HG03159 (cell line): Measurements from ENCODE around the gene CERK.

Source experiments
- ATAC-seq: cut with Tn5 transposase; IDR thresholded peaks from one replicate; pipeline ENCODE4 v1.9.1; 2021; ENCODE audit warnings: mild to moderate bottlenecking, moderate library complexity; ENCODE audit not compliant: unreplicated experiment

CERK gene

DNA sequence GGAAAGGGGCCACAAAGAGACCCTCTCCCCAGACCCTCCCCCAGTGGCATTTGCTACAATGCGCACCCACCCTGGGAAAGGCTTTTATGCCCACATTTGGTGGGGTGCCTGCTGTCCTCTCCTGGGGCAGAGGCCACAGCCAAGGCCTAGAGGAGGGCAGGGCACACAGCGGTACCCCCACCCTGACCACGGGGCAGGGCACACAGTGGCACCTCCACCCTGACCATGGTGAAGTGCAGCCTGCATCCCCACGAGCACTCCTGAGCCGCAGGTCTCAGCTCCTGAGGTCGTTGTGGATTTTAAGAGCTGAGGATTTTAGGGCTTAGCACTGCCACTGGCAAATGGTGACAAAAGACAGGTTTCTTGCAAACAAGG, 34.1 kb downstream of the CERK start:
- ATAC-seq, result no peak

DNA sequence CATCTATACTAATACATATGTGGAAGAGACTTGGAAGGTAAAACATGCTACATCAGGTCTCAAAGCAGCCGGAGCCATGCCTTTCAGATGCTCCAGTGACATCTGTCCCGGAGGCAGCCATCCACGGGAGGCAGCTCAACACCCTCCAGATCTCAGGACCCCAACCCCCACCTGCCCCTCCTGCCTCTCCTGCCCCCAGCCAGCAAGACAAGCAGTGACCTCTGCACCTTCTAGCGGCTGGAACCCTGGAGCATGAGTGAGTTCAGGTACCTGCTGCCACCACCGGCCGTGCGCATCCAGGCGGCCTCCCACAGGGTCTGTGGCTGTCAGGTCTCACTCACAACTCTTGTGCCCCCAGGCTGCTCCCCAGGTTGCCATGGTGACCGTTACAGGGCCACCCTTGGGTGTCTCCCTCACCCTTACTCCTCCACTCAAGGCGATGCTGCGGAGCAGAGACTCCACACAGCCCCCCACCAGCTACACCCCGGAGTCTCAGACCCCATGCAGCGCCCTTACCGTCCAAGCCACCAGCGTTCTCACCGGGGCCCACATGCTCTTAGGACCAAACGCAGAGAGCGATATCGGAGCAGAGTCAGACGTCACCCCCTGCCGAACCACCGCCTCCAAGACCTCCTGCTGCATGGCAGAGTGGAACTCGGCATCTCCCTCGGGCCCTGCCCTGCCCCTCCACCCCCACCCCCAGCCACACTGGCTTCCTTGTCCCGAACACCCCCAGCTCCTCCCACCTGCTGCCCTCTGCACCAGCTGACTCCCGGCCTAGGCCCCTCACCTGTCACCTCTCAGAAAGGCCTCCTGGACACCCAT, 34.7 kb downstream of the CERK start:
- ATAC-seq, result no peak

DNA sequence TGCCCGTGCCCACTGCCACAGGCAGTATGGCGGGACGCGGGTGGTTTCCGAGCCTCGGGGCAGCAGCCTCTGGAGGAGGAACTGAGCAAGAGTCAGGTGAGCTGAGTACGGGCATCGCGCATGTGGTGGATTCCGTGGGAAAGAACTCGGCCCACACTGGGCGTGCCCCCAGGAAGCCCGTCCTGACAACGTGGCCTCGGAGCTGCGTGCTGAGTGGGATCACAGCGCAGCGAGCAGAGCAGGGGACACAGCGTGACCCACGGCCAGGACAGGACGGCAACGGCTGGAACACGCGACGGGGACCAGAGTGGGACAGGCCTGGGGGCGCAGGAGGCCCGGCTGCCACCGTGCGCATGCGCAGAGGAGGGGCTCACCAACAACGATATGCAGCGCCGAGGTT, 36.8 kb downstream of the CERK start:
- no peak for ATAC-seq

DNA sequence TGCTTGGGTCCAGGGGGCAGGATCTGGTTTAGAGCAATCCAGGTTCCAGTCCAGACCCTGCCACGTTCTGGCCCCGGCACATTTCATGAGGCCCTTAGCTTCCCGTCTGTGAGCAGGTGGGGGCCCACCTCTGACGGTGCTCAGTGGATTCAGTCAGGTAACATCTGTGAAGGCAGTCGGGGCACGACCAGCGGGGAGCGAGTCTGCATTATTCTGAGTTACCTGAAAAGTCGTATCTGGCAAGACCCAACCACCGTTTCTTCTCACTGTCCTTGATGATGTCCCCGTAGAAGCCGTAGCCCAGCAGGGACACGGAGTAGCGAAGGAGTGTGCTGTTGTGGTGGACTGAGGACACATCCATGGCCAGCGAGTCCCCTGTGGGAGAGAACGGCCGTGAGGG, 39.0 kb downstream of the CERK start:
- no peak for ATAC-seq

DNA sequence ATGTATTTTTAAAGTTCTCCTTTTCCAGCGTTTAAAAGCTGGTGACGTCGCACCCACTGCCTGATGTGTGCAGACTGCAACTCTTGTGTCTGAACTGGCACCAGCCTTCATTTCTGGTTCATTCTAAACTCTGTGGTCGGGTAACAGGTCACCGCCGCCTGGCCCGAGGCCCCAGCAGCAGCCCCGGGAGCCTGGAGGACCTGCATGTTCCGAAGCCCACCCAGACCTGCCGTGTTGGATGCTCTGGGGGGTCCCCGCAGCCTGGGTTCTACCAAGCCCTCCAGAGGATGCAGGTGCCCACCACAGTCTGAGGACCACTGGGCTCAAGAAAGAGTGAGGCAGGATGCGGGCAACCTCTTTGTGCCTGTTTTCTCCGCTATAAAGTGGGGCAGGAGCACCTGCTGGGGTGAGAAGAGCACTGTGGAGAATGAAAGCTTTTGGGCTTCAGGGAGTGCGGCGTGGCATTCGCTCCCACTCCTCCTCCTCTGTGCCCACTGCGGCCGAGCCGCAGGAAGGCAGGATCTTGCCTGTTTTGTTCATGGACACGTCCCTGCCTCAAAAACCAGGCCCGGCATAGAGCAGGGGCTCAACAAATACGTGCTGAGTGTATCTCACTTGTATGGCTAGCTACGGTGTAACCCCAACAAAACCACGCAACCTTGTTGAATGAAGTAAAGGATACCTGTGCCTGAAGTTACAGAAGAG, 40.1 kb downstream of the CERK start:
- ATAC-seq, result no peak

DNA sequence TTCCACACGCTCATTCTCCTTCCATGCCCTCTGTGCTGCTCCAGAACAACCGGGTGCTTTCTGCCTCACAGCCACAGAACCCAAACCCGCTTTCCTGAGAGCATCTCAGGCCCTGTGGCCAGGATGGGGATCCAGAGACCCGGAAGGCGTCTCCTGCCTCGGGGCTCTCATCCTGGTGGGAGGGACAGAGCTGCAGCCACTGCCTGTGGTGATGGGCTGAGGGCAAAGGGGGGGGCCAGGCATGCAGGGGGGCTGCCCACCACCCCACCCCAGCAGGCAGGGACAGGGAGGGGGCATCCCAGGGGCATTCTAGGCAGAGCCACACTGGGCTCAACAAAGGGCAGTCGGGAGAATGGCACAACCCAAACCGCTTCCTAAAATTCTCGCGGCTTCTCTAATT, 41.4 kb downstream of the CERK start:
- no peak for ATAC-seq

DNA sequence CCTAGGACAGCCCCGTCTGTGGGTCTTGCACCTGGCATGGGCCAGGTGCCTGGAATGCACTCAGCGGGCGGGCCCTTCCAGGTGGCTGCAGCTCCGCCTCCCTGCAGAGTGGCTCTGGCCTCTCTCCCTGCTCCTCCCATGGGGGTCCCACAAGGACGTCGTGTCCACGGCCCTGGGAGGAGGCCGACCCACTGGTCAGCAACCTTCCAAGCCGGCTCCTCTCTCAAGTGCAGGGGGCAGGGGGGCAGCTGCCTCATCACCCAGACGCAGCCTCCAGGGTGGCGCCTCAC, 41.9 kb downstream of the CERK start:
- ATAC-seq, result no peak

DNA sequence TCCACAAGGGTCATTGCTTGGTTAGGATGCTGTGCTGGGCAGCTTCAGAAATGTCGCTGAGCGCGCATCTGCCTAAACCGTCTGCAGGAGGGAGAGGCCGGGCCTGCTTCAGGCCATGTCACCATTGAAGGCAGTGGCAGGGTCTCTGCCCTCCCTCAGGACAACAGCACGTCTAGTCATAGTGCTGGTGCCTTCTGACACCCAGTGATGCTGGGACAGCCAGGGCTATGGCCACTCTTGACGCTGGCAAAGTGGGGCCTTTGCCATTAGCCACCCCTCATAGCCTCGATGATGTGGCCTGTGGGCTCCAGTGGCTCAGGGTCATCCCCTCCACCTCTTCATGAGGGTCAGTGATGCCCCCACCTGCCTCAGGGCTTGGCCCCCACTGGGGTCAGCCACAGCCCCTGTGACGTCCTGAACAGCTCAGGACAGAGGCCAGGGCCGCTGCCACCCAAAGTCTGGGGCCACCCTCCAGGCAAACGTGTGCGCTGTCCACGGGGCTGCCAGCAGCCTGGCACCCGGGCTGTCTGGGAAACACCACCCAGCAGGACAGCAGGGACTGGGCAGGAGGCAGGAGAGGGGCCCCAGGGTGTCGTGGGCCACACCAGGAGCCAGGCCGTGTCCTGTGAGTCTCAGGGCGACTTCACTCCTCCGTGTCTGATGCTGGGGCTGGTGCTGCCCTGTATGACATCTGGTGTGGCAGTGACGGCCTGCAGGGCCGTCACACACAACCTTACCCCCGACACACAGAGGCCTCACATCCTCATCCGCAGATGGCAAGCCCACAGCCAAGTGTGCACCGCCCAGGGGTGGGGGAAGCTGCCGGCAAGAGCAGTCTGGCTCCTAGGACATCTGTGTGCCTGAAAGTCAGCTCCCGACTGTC, 42.5 kb downstream of the CERK start:
- ATAC-seq, result no peak

DNA sequence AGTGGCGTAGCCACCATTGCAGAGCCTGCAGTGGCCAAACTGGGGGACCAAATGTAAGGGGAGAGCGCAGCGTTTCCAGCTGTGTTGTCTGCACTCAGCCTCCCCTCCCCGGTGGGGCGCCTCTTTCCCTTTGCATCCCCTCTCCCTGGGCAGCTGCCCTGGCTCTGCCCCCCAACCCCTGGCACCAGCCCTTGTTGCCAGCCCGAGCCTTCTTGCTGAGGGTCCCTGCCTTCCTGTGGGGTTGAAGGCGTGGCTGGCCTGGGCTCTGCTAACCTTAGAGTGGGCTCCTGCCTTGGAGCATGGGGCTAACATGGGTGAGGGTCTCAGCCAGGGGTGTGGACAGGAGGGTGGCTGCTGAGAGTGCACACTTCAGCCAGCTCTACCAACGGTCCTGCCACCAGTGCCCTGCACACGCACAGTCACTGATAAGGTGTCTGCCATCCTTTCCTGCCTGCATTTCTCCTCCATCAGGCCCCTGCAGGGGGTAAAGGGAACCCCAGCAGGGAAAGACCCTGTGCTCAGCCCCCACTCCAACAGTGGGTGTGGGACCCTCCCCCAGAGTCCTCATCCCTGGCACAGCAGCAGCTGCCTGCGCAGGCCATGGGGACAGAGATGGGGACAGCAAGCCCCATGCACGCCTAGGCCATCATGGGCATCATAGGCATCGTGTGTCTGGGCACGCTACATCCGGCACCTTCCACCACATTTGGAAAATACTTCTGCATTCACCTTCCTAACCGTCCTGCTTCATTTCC, 43.5 kb downstream of the CERK start:
- no peak for ATAC-seq

DNA sequence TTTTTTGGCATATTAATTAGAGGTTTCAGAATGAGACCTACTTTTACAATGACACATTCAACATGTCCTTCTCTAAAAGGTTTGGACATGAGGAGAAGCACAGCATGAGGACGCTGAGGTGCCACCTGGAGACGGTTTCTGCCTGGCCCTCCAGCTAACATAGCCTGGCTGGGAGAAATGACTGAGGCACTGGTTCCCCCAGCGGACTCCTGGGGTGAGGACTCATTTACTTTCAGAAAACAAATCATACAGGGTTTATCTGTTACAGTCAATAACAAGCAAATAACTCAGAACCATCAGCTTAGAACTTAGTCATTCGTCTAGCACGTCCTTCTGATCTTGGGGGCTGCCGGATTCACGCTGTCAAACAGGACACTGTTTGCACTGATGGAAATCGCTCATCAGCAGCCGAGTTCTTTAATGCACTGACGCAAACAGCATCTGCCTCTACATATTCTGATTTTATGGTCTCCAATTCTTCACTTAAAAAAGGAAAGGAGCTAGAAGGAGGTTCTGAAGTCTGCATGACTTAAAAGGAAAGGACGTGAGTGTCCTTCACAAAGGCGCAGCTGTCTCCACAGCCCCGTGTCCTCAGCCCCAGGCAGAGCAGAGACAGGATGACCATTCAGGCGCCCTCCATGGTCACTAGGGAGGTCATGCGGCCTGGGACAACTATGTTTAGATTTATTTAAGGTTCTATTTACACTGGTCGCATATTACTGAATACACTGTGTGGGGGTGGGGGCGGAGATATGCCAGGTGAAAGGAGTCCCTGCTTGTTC, 44.2 kb downstream of the CERK start:
- no peak for ATAC-seq

DNA sequence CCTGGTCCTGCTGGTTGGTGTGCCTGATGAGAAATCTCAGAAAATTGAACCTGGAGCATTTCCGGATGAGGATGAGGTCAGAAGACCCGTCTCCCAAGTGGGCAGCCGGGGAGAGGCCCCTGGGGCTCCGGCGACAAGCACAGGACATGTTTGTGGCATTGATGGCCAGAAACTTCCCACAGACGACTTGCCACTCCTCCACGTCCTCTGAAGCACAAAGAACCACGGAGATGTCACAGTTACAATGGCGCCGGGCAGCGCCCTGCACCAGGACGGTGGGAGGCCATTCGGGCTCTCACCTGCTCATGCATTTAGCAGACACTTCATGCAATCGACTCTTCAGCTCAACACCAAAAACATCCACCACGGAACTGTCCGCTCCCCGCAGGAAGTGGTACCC, 46.5 kb downstream of the CERK start:
- no peak for ATAC-seq

DNA sequence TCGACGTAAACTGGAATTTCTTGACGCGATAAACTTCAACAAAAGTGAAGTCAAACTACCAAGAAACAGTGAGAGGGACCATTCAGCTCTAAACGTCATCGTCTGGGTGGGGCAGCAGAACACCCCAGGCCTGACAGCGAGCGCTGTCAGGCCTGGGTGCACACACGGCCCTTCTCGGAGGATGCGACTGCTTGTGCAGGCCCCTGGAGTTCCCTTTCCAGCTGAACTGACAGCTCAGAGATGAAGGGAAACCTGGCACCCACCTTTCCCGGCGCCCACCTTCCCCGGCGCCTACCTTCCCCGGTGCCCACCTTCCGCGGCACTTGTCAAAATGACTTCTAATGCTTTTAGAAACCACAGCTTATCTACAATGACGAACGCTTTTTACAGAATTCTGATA, 47.9 kb downstream of the CERK start:
- no peak for ATAC-seq

DNA sequence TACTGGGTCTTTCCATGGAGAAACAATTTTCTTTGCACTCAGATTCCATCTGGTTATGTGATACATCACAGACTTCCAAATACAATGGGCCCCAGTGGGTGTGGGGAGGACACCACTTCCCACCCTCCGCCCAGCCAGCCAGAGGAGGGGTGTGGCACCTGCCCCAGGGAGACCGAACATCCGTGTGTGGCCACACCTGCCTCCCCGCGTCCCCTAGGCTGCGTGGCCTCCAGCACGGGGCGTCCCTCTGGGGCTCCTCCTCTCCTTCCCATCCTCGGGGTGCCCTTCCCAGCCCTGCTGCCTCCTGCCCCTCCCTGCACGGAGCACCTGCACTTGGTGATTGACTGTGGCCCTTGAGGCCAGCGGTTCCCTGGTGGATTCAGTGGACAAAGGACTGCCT, 49.1 kb downstream of the CERK start:
- ATAC-seq, result no peak

DNA sequence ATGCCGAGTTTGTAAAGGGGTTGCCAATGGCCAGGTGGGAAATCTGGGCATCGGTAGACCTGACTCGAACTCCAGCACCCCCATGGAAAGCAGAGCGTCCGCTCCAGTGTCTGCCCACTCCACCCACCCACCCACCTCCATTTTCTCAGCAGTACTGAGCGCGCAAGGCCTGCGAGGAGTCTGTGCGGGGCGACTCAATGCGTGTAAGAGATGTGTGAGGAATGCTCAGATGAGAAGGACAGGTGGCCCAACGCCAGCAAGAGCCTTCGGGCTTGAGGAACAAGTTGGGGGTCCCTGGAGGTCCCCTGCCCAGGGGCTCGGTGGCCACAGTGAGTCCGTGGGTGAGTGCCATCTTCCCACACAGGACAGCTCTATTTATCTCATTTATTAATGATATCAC, 50.6 kb downstream of the CERK start:
- no peak for ATAC-seq

DNA sequence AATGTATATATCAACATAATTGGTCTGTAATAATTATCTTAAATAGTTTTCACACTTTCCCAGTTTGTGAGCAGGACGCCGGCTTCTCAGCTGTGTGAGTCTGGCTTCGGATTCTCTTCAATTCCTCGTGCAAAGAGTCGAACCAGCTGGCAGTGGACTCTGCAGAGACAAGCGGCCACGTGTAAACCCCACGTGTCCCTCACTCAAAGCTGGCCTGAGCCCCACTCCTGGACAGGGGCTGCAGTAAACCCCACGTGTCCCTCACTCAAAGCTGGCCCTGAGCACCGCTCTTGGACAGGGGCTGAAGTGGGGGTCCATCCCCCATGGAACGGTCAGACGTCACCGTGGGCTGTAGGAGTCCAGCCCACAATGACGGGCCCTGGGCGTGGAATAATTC, 51.0 kb downstream of the CERK start:
- ATAC-seq, result no peak

DNA sequence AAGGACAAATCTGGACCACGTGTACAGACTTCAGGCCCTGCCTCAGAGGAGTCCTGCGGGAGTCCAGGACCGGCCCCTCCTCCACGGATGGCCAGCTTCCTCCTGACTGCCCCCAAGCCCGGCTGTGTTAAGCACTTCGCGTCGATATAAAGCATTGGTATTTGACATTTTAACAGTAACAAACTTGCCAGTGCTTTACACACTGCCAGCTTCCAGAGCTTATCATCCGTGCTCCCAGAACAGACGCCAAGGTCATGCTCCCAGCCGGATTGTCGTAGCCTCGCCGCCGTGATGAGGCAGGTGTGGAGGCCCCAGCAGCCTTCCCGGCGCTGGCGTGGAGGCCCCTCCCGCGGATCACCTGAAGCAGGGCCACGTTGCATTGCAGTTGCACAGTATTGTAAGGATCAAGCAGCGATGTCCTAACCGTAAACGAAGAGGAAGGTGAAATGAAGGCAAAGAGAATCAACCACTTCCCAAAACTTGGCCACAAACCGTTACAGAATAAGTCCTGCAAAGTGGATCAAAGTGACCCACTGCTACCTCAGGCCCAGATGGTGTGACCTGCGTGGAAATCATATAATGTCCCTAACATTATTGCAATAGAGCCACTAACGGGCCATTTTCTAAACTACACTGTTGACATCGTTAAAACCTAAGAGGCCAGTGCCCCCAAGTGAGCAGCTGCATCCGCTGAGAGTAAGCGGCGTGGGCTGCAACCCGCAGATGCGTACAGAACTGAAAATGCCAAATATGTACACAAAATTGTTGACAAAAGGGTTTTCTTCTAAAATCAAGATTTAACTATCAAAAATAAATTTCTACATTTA, 51.6 kb downstream of the CERK start:
- no peak for ATAC-seq

DNA sequence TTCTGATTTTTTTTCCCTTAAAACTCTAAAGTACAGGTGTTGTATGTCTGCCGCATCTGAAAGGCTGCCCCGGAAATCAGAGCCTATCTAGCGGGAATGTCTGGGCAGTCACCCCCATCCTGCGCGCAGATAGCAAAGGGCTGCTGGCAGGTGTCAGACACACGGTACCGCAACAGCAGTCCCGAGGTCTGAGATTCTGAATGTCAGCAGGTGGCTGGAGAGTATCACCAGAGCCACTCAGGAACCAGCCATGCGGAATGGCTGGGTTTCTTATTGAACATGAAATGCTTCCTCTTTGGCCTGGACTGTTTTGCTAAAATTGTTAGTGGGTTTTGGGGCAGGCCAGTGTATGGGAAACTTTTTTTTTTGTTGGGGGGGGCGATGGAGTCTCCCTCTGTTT, 53.3 kb downstream of the CERK start:
- ATAC-seq, result peak; percentile 82

DNA sequence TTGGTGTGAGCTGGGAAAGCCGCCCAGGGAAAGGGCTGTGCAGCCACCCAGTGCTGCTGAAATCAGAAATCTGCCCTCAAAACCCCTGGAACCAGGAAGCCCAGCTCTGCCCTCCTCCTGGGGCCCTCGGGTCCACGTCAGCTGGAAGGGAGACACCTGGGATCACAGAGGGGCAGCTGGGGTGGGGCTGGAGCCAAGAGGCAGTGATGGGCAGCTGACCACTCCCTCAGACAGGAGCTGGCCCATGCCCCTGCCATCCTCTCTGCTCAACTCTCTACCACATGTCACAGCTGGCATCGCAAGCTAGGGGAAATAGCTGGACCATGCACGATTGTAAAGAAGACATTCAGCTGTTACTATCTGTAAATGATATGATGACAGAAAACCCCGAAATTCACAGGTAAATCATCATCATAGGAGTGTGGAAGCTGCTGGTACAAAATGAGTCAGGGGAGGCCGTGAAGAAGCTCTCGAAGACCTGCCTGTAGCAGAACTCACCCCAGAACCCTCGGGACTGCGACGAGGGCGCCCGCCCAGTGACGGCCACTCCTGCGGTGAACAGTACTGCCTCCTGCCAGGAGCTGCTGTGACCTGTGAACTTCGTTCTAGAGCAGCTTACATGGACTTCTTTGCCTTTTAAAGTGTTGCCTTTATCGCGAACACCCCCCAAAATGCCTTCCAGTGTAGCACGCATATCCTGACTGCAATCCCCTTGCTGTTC, 55.9 kb downstream of the CERK start:
- ATAC-seq, result no peak

DNA sequence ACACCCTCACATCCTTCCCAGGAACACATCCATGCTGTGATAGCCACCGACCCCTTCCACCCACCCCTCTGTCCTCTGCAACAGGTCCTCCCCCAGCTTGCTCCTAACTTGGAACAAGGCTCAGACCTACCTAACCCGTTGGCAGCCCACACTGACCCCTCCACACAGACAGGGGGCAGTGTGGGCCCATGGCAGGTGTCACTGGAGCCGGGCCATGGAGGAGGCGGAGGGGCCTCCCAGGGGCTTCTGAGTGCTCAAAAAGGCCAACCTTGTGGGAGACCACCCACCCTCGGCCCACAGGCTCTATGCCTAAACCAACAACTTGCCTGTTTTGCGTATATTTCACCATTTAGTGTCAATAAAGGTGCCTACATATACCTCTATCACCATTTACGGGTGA, 57.0 kb downstream of the CERK start:
- ATAC-seq, result no peak
